Astrocyte (in vitro differentiated cells and primary cell): ENCODE data around the gene RFC2.

Experiments
- CTCF ChIP-seq: IDR thresholded peaks from 2 replicates; pipeline ENCODE4 v1.5.1; 2011; ENCODE audit warnings: low read depth, mild to moderate bottlenecking, inconsistent platforms, low read length, moderate library complexity; ENCODE audit not compliant: insufficient read depth
- EZH2 ChIP-seq: IDR thresholded peaks from 2 replicates; pipeline ENCODE4 v1.6.1; 2012; ENCODE audit warnings: mild to moderate bottlenecking, low read length, inconsistent platforms; ENCODE audit not compliant: insufficient read depth

GRCh38 chr7:74297516-74298233 is 43.5 kb upstream of the RFC2 start:
- TF ChIP-seq CTCF = no peak
- TF ChIP-seq EZH2 = no peak
